Ishikawa (cell line): ENCODE measurements around the gene CD27.

Experiments
- YY1 ChIP-seq: IDR thresholded peaks from 2 replicates; pipeline ENCODE4 v1.6.1; 2012; ENCODE audit warnings: low read depth
- ZBTB7A ChIP-seq: IDR thresholded peaks from 2 replicates; pipeline ENCODE4 v1.6.1; 2012; ENCODE audit warnings: low read depth

DNA sequence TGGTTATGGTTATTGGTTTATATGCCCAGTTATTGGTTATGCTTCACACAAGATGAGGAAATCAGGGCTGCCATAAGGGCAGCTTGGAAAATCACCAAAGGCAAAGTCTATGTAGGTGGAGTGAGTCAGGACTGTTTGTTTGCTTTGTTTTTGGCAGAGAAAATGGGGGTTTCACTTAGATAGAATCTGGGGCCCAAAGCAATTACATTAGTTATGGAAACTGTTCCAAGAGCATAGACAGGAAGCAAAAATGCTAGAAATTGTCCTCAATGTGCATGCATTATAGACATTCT lies 23.5 kb downstream of the CD27 start:
- TF ChIP-seq YY1 = no peak
- no peak for TF ChIP-seq ZBTB7A
